K562 (cell line): ENCODE data around the gene MGRN1. TPM values are rescaled to one million over a fixed set of nuclear protein-coding genes. Genes with fewer than 3 reads are reported as not detected.

ENCODE experiments used
- ATAC-seq: fragments of 200-7000 bp; cut with Tn5 transposase; 3 replicates; pipeline ENCODE4 v1.9.1; 2020; ENCODE audit warnings: moderate library complexity
- BruUV-seq: library from RNA; stranded (reverse); fragments of 400-500 nt; replicated peaks from 2 replicates; lab custom pipeline; 2021; lab: Mats Ljungman, UMichigan
- CTCF ChIA-PET: fragments of 300-600 bp; formaldehyde crosslinking; extraction: SDS; loops from one replicate; lab custom pipeline; 2021; ENCODE audit warnings: low intra/inter-chr PET ratio; lab: Yijun Ruan, JAX
- POLR2A ChIA-PET: fragments of 300-600, 350-650 bp; sonication (Branson Sonifier 250); formaldehyde crosslinking; extraction: SDS; loops from one replicate; lab custom pipeline; 2021; ENCODE audit warnings: antibody characterized with exemption, inconsistent platforms; lab: Yijun Ruan, JAX
- DNase-seq, 4 experiments: peaks; one replicate each; pipeline versions ENCODE4 v3.0.0 to v3.0.0-alpha.2; 2011 to 2018; ENCODE audit warnings: low spot score in 3 of 4, mixed read lengths in 3 of 4; ENCODE audit errors: extremely low read depth in 1 of 4
- FAIRE-seq: peaks from 2 replicates; lab custom pipeline; 2011; peaks lifted over from hg19 to GRCh38; lab: Jason Lieb, UNC
- H2AFZ ChIP-seq: 2 replicates; pipeline ENCODE4 v1.6.0; 2011; ENCODE audit warnings: low read depth, low read length, control low read depth, inconsistent platforms
- H3K27ac ChIP-seq: fragments of 200-600 bp; 3 replicates; pipeline ENCODE4 v1.8.0; 2011; ENCODE audit warnings: low read depth, mild to moderate bottlenecking, control low read depth, inconsistent platforms, low read length, moderate library complexity, mixed read lengths; ENCODE audit errors: extremely low read depth
- H3K27me3 ChIP-seq, 2 experiments: fragments of 300-600 bp in 1 of 2; 2 replicates in 1 of 2; 3 replicates in 1 of 2; pipeline versions ENCODE4 v1.6.0 to v1.8.0; 2011; ENCODE audit warnings: inconsistent platforms in 2 of 2, low read length in 2 of 2, mild to moderate bottlenecking in 1 of 2, mixed read lengths in 1 of 2, moderate library complexity in 1 of 2; ENCODE audit not compliant: control insufficient read depth in 2 of 2, insufficient read depth in 2 of 2
- H3K36me3 ChIP-seq: fragments of 300-600 bp; 3 replicates; pipeline ENCODE4 v1.8.0; 2011; ENCODE audit warnings: mild to moderate bottlenecking, low read length, inconsistent platforms; ENCODE audit not compliant: control insufficient read depth, insufficient read depth
- H3K4me1 ChIP-seq, 2 experiments: fragments of 200-600 bp in 1 of 2; replicated peaks in 1 of 2; 2 replicates in 1 of 2; 3 replicates in 1 of 2; pipeline versions ENCODE4 v1.5.1 to v1.8.0; 2011; ENCODE audit warnings: inconsistent platforms in 2 of 2, low read length in 2 of 2, mild to moderate bottlenecking in 1 of 2, mixed read lengths in 1 of 2, moderate library complexity in 1 of 2; ENCODE audit not compliant: control insufficient read depth in 2 of 2, insufficient read depth in 2 of 2
- H3K4me2 ChIP-seq: 2 replicates; pipeline ENCODE4 v1.6.1; 2011; ENCODE audit warnings: low read length, control low read depth, inconsistent platforms, mixed read lengths; ENCODE audit not compliant: insufficient read depth
- H3K4me3 ChIP-seq: fragments of 200-600 bp; sonication (generic), shearing (Covaris generic); 2 replicates; pipeline ENCODE4 v1.5.1; 2016; ENCODE audit warnings: control low read depth, inconsistent platforms
- H3K79me2 ChIP-seq: fragments of 200-600 bp; 3 replicates; pipeline ENCODE4 v1.8.0; 2011; ENCODE audit warnings: low read length, inconsistent platforms; ENCODE audit not compliant: control insufficient read depth, insufficient read depth
- H3K9ac ChIP-seq, 2 experiments: 2 replicates each; pipeline versions ENCODE4 v1.6.0 to v1.6.1; 2011; ENCODE audit warnings: low read depth in 2 of 2, low read length in 2 of 2, control low read depth in 1 of 2, inconsistent platforms in 1 of 2, mild to moderate bottlenecking in 1 of 2, mixed read lengths in 1 of 2; ENCODE audit not compliant: insufficient read depth in 1 of 2
- H3K9me1 ChIP-seq: one replicate; pipeline ENCODE4 v1.6.0; 2011; ENCODE audit warnings: inconsistent platforms, mild to moderate bottlenecking, low read length, moderate library complexity; ENCODE audit not compliant: control insufficient read depth, insufficient read depth
- H3K9me3 ChIP-seq: replicated peaks from 2 replicates; pipeline ENCODE4 v1.5.1; 2011; ENCODE audit warnings: low read depth, low read length, inconsistent platforms; ENCODE audit not compliant: control insufficient read depth, insufficient read depth
- H4K20me1 ChIP-seq: replicated peaks from 2 replicates; pipeline ENCODE4 v1.6.1; 2011; ENCODE audit warnings: low read length, inconsistent platforms, mixed read lengths; ENCODE audit not compliant: control insufficient read depth, insufficient read depth
- BRF1 ChIP-seq: IDR thresholded peaks from 3 replicates; pipeline ENCODE4 v1.6.1; 2011; ENCODE audit warnings: borderline replicate concordance, mild to moderate bottlenecking; ENCODE audit not compliant: insufficient read length; ENCODE audit errors: extremely low read depth
- FOXJ3 ChIP-seq: sonication (generic); formaldehyde crosslinking; IDR thresholded peaks from 2 replicates; pipeline ENCODE4 v1.4.0; 2020; ENCODE audit warnings: mild to moderate bottlenecking, missing genetic modification reagents
- KLF16 ChIP-seq: IDR thresholded peaks from 2 replicates; pipeline ENCODE4 v1.6.1; 2016; ENCODE audit warnings: antibody characterized with exemption
- NR2C1 ChIP-seq, 2 experiments: fragments of 450-650 bp; IDR thresholded peaks; 2 replicates each; pipeline ENCODE4 v1.6.1; 2017; ENCODE audit warnings: mild to moderate bottlenecking in 2 of 2, antibody characterized with exemption in 1 of 2, inconsistent platforms in 1 of 2, missing compliant biosample characterization in 1 of 2, missing genetic modification characterization in 1 of 2
- NR2C2 ChIP-seq, 2 experiments: fragments of 200-800 bp in 1 of 2; sonication (Bioruptor generic) in 1 of 2; sonication (generic) in 1 of 2; formaldehyde crosslinking in 1 of 2; IDR thresholded peaks; 2 replicates each; pipeline versions ENCODE4 v1.6.1 to v1.8.0; 2016 to 2022; ENCODE audit warnings: mild to moderate bottlenecking in 1 of 2, missing compliant biosample characterization in 1 of 2, missing genetic modification characterization in 1 of 2, missing genetic modification reagents in 1 of 2
- POLR2AphosphoS2 ChIP-seq: IDR thresholded peaks from 2 replicates; pipeline ENCODE4 v1.6.1; 2012; ENCODE audit warnings: low read length, improper control_type of control experiment
- PRMT5 ChIP-seq: sonication (generic); formaldehyde crosslinking; IDR thresholded peaks from 2 replicates; pipeline ENCODE4 v1.5.0; 2020; ENCODE audit warnings: missing genetic modification reagents
- RB1 ChIP-seq: fragments of 450-650 bp; IDR thresholded peaks from 2 replicates; pipeline ENCODE4 v1.6.1; 2017; ENCODE audit warnings: low read depth, mild to moderate bottlenecking
- ZNF609 ChIP-seq: sonication (generic); formaldehyde crosslinking; IDR thresholded peaks from 2 replicates; pipeline ENCODE4 v1.8.1; 2023; ENCODE audit warnings: missing genetic modification reagents, mild to moderate bottlenecking, borderline replicate concordance
- ZNF644 ChIP-seq: fragments of 200-800 bp; sonication (Bioruptor generic); IDR thresholded peaks from 2 replicates; pipeline ENCODE4 v1.6.1; 2016; ENCODE audit warnings: low read depth, missing genetic modification characterization, missing compliant biosample characterization
- WGBS: fragments of 100-300 bp; shearing (Covaris generic); methylation state at CpG from one replicate; pipeline ENCODE4 v1.1.6; 2016; ENCODE audit warnings: low coverage, mixed read lengths; ENCODE audit not compliant: insufficient coverage; ENCODE audit errors: missing lambda C conversion rate; 5-methylcytosine and 5-hydroxymethylcytosine counted together
- in situ Hi-C: fragments of 300-500 bp; cut with MboI; formaldehyde crosslinking; loops from 4 replicates; pipeline ENCODE4 v1.15.0; 2018; ENCODE audit warnings: inconsistent platforms, mixed read lengths
- intact Hi-C: fragments of 100-400 bp; cut with micrococcal nuclease; formaldehyde crosslinking; loops from 2 replicates; pipeline ENCODE4 v1.14.2; 2022
- polyA plus RNA-seq, 8 experiments: library from polyadenylated mRNA; depleted of rRNA in 4 of 8; stranded (reverse) in 5 of 8; unstranded in 3 of 8; fragments of >200 nt; fragmentation: Nextera tagmentation in 2 of 8; fragmentation: Illumina TruSeq in 1 of 8; extraction: Ambion mirVana in 2 of 8; extraction: Trizol in 1 of 8; gene quantifications; 2 replicates each; pipeline versions ENCODE4 v1.2.1 to v1.2.3, GENCODE V29; 2011 to 2014; ENCODE audit warnings: inconsistent platforms in 1 of 8, missing spikeins in 1 of 8
- total RNA-seq, 7 experiments: library from RNA; depleted of rRNA in 6 of 7; stranded (reverse); fragments of >200 nt in 6 of 7; fragmentation: Illumina TruSeq in 2 of 7; extraction: Trizol in 2 of 7; gene quantifications; 2 replicates each; pipeline versions ENCODE4 v1.2.1 to v1.2.3, GENCODE V29; 2011 to 2021; ENCODE audit warnings: low replicate concordance in 1 of 7
- TF ChIP-seq, protein P1 (sequence below): sonication (generic); formaldehyde crosslinking; IDR thresholded peaks from 2 replicates; pipeline ENCODE4 v1.9.0; 2022; ENCODE audit warnings: mild to moderate bottlenecking, missing genetic modification reagents
- TF ChIP-seq, protein P2 (sequence below), 3 experiments: IDR thresholded peaks in 2 of 3; conservative IDR thresholded peaks in 1 of 3; 2 replicates each; pipeline ENCODE4 v1.5.1; 2011 to 2012; ENCODE audit warnings: low read length in 3 of 3, mild to moderate bottlenecking in 3 of 3, control low read depth in 2 of 3, improper control_type of control experiment in 1 of 3, inconsistent platforms in 1 of 3, low read depth in 1 of 3, mixed read lengths in 1 of 3, moderate library complexity in 1 of 3; ENCODE audit not compliant: insufficient read depth in 2 of 3

MGRN1 gene
- total and polyA plus RNA-seq, 9 of the 15 experiments (the other 6 are each of a cell fraction or from before 2014, with no cell fraction given), result 0.15 to 37.9 (median 6.0) TPM

- CTCF ChIA-PET, result no interaction called here
- 0 out of 4 replicates have a peak overlapping the region, but pooled peaks of 1 of the 2 experiments have one; percentile 19 for H3K9ac ChIP-seq
Measured at GRCh38 chr16:4702466-4702808, 77.8 kb downstream of the MGRN1 start.

More at GRCh38 chr16:4702466-4702808, 77.8 kb downstream of the MGRN1 start:
- ATAC-seq (no peak), FAIRE-seq (no peak), DNase-seq (peak in 1 of 4 experiments; percentile 42)
- WGBS, result 33% methylated on average over 7 of the region's 7 CpGs
- H3K27me3 ChIP-seq, result no peaks in the 10 kb centered on the region
- no peaks in the 10 kb centered on the region for H4K20me1 ChIP-seq
- H3K79me2 ChIP-seq, result no peaks in the 10 kb centered on the region
- in situ Hi-C loops (no loop called here), intact Hi-C loops (no loop called here)
- H3K36me3 ChIP-seq, result peaks cover 88% of the 10 kb centered on the region; the same call in 2 of the 3 replicates
- peaks cover 3 to 14% of the 10 kb centered on the region in 2 experiments; a peak in 3 of 5 replicates for H3K4me1 ChIP-seq
- H3K9me3 ChIP-seq, result no peaks in the 10 kb centered on the region
- peaks cover 3% of the 10 kb centered on the region for H3K9me1 ChIP-seq
- BruUV-seq, result no TSS peak
- no peak overlapping the region for H3K4me2 ChIP-seq
- TF ChIP-seq ZNF644 (tag) (no peak), PRMT5 (CRISPR knock-in tag) (no peak), ZNF609 (CRISPR knock-in tag) (no peak), KLF16 (no peak), BRF1 (no peak), RB1 (no peak), FOXJ3 (CRISPR knock-in tag) (no peak), POLR2AphosphoS2 (no peak), NR2C2 (CRISPR knock-in tag; IDR thresholded peaks at IDR 0.05) (no peak), NR2C2 (tag; IDR thresholded peaks at IDR 0.05) (peak; percentile 56), NR2C1 (IDR thresholded peaks at IDR 0.05) (no peak), NR2C1 (tag; IDR thresholded peaks at IDR 0.05) (peak; percentile 47)
- TF ChIP-seq, protein P1, sequence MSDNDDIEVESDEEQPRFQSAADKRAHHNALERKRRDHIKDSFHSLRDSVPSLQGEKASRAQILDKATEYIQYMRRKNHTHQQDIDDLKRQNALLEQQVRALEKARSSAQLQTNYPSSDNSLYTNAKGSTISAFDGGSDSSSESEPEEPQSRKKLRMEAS (CRISPR knock-in tag), result 0 out of 2 replicates have a peak, but pooled peaks have one; percentile 31
- TF ChIP-seq, protein P2, sequence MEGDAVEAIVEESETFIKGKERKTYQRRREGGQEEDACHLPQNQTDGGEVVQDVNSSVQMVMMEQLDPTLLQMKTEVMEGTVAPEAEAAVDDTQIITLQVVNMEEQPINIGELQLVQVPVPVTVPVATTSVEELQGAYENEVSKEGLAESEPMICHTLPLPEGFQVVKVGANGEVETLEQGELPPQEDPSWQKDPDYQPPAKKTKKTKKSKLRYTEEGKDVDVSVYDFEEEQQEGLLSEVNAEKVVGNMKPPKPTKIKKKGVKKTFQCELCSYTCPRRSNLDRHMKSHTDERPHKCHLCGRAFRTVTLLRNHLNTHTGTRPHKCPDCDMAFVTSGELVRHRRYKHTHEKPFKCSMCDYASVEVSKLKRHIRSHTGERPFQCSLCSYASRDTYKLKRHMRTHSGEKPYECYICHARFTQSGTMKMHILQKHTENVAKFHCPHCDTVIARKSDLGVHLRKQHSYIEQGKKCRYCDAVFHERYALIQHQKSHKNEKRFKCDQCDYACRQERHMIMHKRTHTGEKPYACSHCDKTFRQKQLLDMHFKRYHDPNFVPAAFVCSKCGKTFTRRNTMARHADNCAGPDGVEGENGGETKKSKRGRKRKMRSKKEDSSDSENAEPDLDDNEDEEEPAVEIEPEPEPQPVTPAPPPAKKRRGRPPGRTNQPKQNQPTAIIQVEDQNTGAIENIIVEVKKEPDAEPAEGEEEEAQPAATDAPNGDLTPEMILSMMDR (IDR thresholded peaks at IDR 0.05 in 2 of 3, conservative IDR thresholded peaks at IDR 0.05 in 1 of 3; ENCODE audit: insufficient read depth in 2 of 3, low read depth in 1 of 3, low read length in 3 of 3), result no peak
- peak overlapping the region; percentile 38; the same call in 1 of the 3 replicates for H3K27ac ChIP-seq
- POLR2A ChIA-PET, result interaction anchor here (0.6 to 1.3 kb wide), 2 partner anchors 100 to 325 kb away, joined by 3 to 4 read pairs; partner anchors contain the start of gene ROGDI
- H2AFZ ChIP-seq, result no peak overlapping the region
- no peak overlapping the region for H3K4me3 ChIP-seq
